Renal pelvis (tissue), 4 donors: ENCODE results near the gene AKR1C2. TPM values are rescaled to one million over a fixed set of nuclear protein-coding genes. Genes with fewer than 3 reads are reported as not detected.
"Not testable (repeated sequence)": the region's sequence is repeated elsewhere in the genome, so short reads cannot be mapped to it uniquely, and the experiment has no call there.

Experiments
- DNase-seq: peaks from one replicate; pipeline ENCODE4 v3.0.0-alpha.2; 2013
- polyA plus RNA-seq, 3 donors: library from polyadenylated mRNA; unstranded; fragments of 120-200 nt; gene quantifications; one replicate each; pipeline ENCODE4 v1.2.1, GENCODE V29; 2013; ENCODE audit not compliant: insufficient read length in 3 of 3

AKR1C2 gene
- polyA plus RNA-seq, 3 donors: 5.1 to 9.2 (median 7.9) TPM

DNA sequence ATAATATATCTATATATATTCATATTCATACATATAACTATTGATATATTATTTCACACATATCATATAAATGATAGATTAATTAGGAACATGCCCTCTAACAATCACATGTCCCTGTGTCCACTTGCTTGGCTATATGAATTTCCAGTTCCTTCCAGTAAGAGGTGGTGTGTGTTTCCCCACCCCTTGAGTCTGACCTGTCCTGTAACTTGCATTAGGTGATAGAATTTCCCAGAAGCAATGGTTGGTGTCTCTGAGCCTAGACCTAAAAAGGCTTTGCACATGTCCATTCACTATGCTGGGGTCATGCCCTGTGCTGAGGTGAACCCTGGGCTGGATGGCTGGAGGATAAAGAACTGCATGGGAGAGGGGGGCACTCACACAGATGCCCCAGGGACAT, 9.4 kb downstream of the AKR1C2 start:
- DNase-seq: not testable (repeated sequence)

DNA sequence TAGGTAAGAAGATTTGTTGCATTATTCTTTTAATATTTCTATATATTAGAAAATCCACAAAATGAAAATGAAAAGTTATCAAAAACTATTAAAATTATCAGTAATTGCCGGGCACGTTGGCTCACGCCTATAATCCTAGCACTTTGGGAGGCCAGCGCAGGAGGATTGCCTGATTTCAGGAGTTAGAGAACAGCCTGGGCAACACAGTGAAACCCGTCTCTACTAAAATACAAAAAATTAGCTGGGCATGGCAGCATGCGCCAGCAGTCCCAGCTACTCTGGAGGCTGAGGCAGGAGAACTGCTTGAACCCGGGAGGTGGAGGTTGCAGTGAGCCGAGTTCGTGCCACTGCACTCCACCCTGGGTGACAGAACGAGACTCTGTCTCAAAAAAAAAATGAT, 11.1 kb downstream of the AKR1C2 start:
- DNase-seq: not testable (repeated sequence)

DNA sequence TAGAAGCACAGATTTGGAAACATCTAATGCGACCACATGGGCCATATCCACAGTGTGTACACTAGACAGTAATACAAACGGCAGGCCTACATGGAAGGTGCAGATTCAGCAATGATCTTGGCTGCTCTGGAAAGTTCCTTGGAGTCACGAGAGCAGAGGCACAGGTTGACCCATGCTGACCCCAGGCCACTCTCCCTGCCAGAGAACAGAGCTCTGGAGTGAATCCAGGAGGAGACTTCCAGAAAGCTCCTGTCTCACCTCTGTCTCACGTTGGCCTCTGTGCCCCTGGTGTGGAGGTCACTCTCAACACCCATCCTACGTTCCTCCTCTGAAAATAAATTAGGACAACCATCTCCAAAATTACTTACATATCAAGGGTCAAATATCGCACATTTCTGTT, 12.2 kb downstream of the AKR1C2 start:
- not testable (repeated sequence) for DNase-seq

DNA sequence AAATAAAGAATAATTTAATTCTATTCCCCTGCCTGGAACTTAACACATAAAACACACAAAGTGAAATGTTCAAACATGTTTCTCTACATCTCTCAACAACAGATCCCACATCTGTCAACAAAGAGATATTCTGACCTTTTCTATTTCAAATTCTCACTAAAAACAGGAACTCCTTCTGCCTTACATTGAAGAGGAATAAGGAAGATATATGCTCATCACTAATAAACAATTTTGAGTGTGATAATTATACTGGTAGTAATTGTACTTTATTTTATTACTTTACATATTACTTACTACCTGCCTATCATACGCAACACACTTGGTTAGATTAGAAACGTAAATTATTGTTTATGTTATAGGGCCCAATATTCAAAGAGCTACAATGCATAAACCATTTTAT, 13.4 kb downstream of the AKR1C2 start:
- no peak for DNase-seq

DNA sequence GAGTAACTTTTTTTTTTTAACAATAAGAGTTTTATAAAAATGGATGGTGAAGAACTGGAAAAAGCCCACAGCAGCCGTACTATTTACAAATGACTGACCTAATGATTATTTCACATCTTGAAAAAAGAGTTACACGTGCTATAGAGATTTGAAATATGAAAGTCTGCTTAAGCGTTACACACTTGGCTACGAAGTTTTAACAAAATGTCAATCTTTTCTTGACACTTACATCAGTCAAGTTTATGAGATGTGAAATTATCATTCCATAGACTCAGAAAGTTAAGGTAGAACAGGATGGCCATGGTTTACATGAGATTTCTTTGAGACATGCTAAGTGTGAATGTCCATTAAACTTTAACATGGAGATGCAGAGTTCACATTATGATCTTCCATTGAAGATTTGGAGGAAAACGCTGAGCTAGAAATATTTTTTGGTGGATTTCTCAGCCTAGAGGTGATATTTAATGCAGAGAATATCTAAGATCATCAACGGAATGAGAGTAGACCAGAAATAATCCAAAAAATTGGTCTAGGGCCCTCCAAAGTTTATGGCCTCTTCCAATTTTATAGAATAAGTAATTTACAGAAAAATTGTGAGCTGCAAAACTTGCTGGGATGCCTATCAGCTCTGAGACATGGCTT, 15.5 kb downstream of the AKR1C2 start:
- DNase-seq: not testable (repeated sequence)

DNA sequence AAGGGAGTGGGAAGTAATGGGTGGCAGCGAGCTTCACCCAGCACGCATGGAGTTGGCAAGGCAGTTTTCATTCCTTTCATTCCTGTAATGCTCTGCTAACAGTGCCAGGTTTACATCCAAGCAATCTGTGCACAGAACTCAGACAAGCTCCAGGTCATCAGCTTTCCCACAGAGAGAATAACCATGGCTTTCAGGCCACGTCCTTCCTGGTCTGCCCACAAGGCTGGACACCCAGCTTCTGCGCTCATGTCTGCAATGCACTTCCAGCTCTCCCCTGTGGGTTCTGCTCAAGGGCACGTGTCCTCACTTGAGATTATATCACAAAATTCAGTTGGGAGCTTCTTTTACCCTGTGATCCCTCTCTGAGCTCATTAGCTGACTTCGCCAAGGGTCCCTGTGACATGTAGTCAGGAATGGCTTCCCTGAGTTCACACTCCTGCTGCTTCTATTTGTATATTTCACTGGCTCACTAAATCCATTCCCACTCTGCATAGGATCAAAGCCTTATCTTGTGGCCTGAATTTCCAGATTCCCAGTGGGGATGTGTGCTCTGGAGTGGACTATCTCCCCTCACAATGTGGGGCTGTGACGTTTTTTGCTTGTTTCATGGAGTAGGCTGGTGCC, 18.6 kb downstream of the AKR1C2 start:
- no peak for DNase-seq

DNA sequence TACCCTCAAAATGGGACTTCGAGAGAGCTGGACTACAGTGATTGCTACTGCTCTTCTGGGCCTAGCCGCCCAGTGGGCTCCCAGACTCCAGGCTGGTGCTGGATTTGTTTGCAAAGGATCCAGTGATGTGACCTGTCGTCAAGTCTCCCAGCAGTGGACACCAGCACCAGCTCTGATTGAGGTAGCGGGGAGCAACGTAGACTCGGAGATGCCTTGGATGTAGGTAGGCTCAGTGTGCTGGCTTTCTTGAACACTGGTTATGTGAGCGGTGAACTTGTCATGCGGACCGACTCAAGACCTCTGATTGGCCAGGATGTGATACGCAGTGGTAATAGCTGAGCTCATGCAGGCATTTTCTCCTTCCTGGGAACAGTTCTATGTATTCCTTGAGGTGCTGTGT, 19.4 kb downstream of the AKR1C2 start:
- DNase-seq: no peak

DNA sequence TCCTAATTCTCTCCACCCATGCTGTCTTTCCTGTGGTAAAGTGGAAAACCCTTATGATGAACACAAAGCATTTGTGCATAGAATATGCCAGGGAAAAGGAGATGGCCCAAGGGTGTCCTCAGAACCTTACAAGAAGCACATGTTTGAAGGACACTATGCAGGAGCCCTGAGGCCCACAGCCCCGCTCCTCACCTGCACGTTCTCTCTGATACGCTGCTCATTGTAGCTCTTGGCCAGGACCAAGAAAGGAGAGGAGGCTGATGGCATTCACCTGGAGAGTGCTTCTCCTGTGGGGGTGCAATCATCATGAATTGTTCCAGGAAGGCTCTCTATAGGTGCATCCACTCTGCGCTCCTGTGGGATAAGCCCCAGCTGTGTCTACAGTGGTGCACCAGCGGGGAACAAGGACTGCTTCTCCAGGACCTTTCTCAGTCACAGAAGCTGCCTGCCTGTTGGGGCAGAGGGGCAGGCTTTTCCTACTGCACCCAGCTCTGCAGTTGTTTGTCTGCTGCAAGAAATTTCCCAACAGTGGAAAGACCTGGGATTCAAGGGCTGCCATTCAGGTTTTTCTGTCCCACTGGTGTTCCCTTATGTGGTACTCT, 19.9 kb downstream of the AKR1C2 start:
- DNase-seq: no peak

DNA sequence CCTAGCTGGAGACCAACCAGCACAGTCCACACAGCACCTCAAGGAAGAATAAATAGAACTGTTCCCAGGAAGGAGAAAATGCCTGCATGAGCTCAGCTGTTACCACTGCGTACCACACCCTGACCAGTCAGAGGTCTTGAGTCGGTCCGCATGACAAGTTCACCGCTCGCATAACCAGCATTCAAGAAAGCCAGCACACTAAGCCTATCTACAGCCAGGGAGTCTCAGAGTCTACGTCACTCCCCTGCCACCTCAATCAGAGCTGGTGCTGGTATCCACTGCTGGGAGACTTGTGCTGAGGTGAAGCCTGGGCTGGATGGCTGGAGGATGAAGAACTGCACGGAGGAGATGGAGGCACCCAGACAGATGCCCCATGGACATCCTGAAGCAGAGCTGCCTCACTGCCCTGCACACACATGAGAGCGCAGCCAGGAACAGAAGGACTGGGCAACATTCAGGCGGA, 20.9 kb downstream of the AKR1C2 start:
- no peak for DNase-seq

DNA sequence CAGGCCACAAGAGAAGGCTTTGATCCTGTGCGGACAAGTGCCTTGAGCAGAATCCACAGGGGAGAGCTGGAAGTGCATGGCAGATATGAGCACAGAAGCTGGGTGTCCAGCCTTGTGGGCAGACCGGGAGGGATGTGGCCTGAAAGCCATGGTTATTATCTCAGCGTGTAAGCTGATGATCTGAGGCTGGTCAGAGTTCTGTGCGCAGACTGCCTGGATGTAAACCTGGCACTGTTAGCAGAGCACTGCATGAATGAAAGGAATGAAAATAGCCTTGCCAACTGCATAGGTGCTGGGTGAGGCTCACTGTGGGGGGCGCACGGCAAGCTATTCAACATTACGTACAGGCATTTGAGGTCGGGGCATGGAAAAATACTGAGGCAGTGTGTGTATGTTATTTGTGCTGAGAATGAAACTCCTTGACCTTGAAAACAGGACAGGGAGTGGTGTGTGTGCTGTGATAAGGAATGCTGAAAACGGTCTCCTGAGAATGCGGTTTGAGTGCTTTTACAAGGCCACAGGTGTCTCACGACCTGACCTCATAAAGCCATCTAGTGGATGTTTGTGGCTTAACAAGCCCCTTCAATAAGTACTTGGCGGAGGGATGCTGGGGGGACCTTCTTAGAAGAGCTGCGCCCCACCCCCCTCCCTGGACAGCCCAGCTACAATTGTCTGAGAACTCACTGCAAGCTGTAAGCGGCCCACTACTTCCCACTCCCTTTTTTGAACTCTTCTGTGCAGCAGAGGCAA, 21.8 kb downstream of the AKR1C2 start:
- DNase-seq: peak; percentile 38

DNA sequence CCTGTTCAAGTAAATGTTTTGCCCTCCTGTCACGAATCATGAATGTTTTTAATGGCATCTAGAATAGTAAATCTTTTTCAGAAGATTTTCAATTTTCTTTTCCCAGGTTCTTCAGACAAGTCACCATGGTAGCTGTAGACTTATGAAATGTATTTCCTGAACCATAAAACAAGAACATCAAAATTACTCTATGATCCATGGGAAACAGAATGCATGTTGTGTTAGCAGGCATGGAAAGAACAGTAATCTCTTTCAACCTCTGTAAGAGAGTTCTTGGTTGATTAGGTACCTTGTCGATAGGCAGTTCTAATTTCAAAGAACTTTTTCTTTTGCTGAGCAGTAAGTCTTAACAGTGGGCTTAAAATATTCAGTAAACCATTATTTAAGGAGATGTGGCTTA, 22.9 kb downstream of the AKR1C2 start:
- no peak for DNase-seq

DNA sequence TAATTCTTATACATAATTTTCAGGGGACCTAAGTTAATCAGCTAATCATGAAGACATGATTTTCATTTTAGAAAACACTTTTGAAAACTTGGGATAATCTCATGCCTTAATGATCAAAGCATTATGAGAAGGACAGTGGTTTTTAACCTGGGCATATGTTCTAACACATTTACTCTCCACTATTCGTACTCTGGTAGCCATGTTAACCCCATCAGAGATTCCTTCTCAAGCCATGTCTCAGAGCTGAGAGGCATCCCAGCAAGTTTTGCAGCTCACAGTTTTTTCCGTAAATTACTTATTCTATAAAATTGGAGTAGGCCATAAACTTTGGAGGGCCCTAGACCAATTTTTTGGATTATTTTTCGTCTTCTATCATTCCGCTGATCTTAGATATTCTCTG, 24.8 kb downstream of the AKR1C2 start:
- DNase-seq: no peak

DNA sequence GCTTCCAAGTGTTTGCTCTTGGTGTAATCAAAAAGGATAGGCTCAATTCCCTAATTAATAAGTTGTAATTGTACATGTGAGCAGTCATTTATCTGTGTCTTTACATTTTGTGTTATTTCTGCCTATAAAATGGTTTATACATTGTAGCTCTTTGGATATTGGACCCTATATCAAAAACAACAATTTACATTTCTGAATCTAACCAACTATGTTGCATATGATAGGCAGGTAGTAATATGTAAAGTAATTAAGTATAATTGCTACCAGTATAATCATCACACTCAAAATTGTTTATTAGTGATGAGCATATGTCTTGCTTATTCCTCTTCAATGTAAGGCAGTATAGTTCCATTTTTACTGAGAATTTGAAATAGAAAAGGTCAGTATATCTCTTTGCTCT, 26.6 kb downstream of the AKR1C2 start:
- no peak for DNase-seq

DNA sequence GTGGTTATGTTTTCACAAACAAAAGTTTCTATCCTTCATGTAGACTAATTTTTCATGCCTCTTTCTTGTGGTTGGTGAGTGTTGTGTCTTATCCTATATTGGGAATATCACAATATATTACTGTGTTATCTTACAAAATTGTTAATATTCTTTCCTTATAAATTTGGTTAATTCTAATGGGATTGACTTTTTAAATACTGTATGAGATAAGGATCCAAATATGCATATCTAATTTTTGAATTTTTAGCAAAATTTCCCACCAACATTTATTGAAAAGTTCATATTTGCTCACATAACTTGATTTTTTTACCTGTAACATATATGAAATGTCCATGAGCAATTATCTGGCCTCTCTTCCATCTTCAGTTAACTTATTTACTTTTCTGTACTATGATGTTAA, 29.3 kb downstream of the AKR1C2 start:
- not testable (repeated sequence) for DNase-seq

DNA sequence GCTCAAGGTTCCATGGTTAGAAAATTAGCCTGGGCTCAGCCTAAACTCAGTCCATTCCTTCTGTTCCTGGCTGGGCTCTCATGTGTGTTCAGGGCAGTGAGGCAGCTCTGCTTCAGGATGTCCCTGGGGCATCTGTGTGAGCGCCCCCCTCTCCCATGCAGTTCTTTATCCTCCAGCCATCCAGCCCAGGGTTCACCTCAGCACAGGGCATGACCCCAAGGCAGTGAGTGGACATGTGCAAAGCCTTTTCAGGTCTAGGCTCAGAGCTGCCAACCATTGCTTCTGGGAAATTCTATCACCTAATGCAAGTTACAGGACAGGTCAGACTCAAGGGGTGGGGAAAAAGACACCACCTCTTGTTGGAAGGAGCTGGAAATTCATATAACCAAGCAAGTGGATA, 30.4 kb downstream of the AKR1C2 start:
- not testable (repeated sequence) for DNase-seq

DNA sequence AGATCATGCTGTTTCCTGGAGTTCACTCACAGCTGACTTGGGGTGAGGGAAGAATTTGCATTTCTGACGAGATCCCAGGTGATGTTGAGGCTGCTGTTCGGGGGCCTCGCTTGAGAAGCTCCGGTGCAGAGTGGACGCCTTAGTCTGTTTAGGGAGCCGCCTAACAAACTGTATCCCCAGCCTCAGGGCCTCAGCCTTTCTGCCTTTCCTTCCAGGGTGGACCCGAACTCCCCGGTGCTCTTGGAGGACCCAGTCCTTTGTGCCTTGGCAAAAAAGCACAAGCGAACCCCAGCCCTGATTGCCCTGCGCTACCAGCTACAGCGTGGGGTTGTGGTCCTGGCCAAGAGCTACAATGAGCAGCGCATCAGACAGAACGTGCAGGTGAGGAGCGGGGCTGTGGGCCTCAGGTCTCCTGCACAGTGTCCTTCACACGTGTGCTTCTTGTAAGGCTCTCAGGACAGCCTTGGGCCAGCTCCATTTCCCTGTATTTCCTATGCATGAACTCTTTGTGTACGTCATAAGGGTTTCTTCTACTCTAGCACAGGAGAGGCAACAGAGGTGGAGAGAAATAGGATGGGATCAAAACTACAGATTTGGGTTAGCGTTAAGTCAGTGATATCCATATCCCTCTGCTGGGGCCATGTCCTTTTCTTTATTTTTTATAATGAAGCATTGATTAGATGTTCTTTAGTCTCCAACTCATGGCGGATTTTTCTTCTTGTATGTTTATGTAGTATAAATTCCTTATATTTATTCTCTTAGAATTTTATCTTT, 31.1 kb downstream of the AKR1C2 start:
- not testable (repeated sequence) for DNase-seq

DNA sequence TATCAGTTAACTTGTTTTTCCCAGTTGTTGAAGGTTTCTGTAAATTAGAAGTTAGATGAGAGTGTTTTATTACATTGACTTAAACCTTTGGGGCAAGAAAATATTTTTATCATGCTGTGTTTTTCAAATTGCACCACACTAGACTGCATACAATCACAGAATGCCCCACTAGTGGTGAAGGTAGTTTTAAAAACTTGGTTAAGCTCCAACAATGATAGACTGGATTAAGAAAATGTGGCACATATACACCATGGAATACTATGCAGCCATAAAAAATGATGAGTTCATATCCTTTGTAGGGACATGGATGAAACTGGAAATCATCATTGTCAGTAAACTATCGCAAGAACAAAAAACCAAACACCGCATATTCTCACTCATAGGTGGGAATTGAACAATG, 33.3 kb downstream of the AKR1C2 start:
- DNase-seq: not testable (repeated sequence)

DNA sequence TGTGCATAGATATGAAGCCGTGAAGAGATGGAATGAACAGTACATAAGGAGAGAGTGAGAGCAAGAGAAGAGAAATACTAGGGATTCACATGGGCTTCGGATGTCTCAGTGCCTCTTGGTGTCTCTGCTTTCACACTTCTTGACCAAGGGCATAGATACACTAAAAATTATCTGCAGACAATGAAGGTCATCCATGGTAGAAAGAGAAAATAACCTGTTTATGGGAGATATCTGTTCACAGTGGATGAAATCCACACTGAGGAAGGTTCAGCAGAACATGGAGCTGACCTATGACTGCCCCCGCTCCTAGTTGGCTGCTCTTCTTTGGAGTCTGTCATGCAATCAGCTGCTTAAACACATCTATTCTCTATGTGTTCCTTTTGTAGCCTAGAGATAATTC, 34.4 kb downstream of the AKR1C2 start:
- DNase-seq: not testable (repeated sequence)

DNA sequence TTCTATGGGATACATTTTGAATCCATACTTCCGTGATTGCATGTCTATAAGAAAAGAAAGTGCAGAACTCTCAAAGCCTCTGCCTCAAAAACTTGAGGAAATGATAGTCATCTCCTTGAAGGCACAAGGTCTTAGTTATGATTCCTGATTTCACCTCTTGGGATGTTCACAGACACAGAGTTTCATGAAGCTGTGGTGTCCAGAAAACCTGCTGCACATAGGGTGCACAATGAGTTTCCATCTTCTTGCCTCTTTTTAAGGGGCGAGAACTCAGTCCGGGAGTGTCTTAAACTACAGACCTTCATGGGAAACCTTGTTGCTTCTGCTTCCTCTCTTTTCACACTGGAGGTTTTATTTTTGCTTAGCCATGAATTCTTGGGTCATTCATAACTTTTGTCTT, 36.5 kb downstream of the AKR1C2 start:
- DNase-seq: not testable (repeated sequence)

DNA sequence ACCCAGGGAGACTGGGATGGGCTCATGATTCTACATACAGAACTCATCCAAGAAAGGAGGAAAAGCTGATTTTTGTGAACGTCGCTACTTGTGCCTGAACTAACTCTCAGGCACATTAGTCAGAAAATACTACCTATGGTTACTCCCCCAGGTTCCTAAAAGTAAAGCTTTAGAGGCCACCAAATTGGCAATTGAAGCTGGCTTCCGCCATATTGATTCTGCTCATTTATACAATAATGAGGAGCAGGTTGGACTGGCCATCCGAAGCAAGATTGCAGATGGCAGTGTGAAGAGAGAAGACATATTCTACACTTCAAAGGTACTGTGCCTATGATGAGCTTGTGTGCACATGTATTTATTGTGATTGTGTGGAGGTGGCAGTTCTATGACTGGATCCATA, 37.9 kb downstream of the AKR1C2 start:
- not testable (repeated sequence) for DNase-seq

DNA sequence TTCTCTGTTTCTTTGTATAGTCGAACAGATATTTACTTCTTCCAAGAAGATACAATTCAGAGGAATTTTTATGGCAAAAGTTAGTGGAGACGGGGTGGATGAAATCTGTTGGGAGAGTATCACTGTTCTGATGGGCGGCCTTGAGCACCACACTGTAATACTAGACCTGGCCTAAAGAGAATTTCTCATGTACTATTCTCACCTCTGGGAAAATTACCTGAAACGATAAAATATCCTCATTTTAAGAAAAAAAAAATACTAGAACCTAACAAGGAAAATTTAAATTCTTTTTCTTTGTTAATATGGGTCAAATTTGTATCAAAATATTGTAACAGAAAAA, 39.9 kb downstream of the AKR1C2 start:
- DNase-seq: not testable (repeated sequence)
